Parathyroid adenoma (tissue), 2 donors: ENCODE results near the gene BAD.

Experiments
- H2AFZ ChIP-seq: fragments of 300-600 bp; sonication (generic); one replicate; pipeline ENCODE4 v1.7.0; 2017; ENCODE audit warnings: antibody characterized with exemption, mild to moderate bottlenecking
- H3K27ac ChIP-seq: fragments of 300-600 bp; sonication (generic); one replicate; pipeline ENCODE4 v1.7.0; 2017
- H3K27me3 ChIP-seq: fragments of 300-600 bp; sonication (generic); one replicate; pipeline ENCODE4 v1.7.0; 2017; ENCODE audit warnings: low read length; ENCODE audit not compliant: control insufficient read depth, insufficient read depth
- H3K36me3 ChIP-seq: fragments of 300-600 bp; sonication (generic); one replicate; pipeline ENCODE4 v1.7.0; 2017; ENCODE audit warnings: low read length; ENCODE audit not compliant: control insufficient read depth, insufficient read depth
- H3K4me1 ChIP-seq: fragments of 300-600 bp; sonication (generic); one replicate; pipeline ENCODE4 v1.7.0; 2017; ENCODE audit warnings: control low read depth
- H3K4me2 ChIP-seq: fragments of 300-600 bp; sonication (generic); one replicate; pipeline ENCODE4 v1.7.0; 2017; ENCODE audit warnings: low read length
- H3K4me3 ChIP-seq: fragments of 300-600 bp; sonication (generic); one replicate; pipeline ENCODE4 v1.7.0; 2017; ENCODE audit warnings: low read depth, low read length
- H3K79me2 ChIP-seq: fragments of 300-600 bp; sonication (generic); one replicate; pipeline ENCODE4 v1.7.0; 2017; ENCODE audit warnings: control low read depth
- H3K9ac ChIP-seq: fragments of 300-600 bp; sonication (generic); one replicate; pipeline ENCODE4 v1.7.0; 2017; ENCODE audit warnings: mild to moderate bottlenecking
- H3K9me3 ChIP-seq: fragments of 300-600 bp; sonication (generic); one replicate; pipeline ENCODE4 v1.7.0; 2017; ENCODE audit warnings: low read length; ENCODE audit not compliant: control insufficient read depth
- CTCF ChIP-seq: fragments of 300-600 bp; sonication (generic); IDR thresholded peaks from one replicate; pipeline ENCODE4 v1.7.0; 2017; ENCODE audit warnings: antibody characterized with exemption, mild to moderate bottlenecking
- donor health status: primary hyperparathyroidism.

BAD gene

GRCh38 chr11:64253481-64253880, 31.0 kb downstream of the BAD start:
- no peak overlapping the region for H3K27ac ChIP-seq

GRCh38 chr11:64253043-64253442, 31.4 kb downstream of the BAD start:
- no peak overlapping the region for H3K9ac ChIP-seq
- H2AFZ ChIP-seq = no peak overlapping the region
- TF ChIP-seq CTCF = no peak

More at GRCh38 chr11:64253481-64253880, 31.0 kb downstream of the BAD start:
- no peak for TF ChIP-seq CTCF
- Histone ChIP-seq H3K4me1 (peaks cover 23% of the 10 kb centered on the region), H3K4me3 (no peak overlapping the region), H3K79me2 (no peaks in the 10 kb centered on the region), H2AFZ (no peak overlapping the region), H3K36me3 (no peaks in the 10 kb centered on the region), H3K9me3 (no peaks in the 10 kb centered on the region), H3K4me2 (no peak overlapping the region), H3K27me3 (no peaks in the 10 kb centered on the region), H3K9ac (no peak overlapping the region)

GRCh38 chr11:64252003-64252872, 32.2 kb downstream of the BAD start:
- Histone ChIP-seq H3K27me3 (no peaks in the 10 kb centered on the region), H3K4me3 (peak overlapping the region; percentile 59), H3K9me3 (no peaks in the 10 kb centered on the region), H3K27ac (peak overlapping the region; percentile 27), H3K4me2 (peak overlapping the region; percentile 89), H3K79me2 (no peaks in the 10 kb centered on the region), H2AFZ (no peak overlapping the region), H3K4me1 (peaks cover 23% of the 10 kb centered on the region), H3K9ac (peak overlapping the region; percentile 5), H3K36me3 (no peaks in the 10 kb centered on the region)
- TF ChIP-seq CTCF = peak; percentile 22

More at GRCh38 chr11:64253043-64253442, 31.4 kb downstream of the BAD start:
- Histone ChIP-seq H3K4me1 (peaks cover 23% of the 10 kb centered on the region), H3K36me3 (no peaks in the 10 kb centered on the region), H3K27ac (no peak overlapping the region), H3K79me2 (no peaks in the 10 kb centered on the region), H3K27me3 (no peaks in the 10 kb centered on the region), H3K4me2 (no peak overlapping the region), H3K9me3 (no peaks in the 10 kb centered on the region), H3K4me3 (no peak overlapping the region)

- Histone ChIP-seq H3K4me2 (peak overlapping the region; percentile 89), H3K4me1 (peaks cover 23% of the 10 kb centered on the region), H2AFZ (no peak overlapping the region), H3K9ac (no peak overlapping the region), H3K27me3 (no peaks in the 10 kb centered on the region), H3K79me2 (no peaks in the 10 kb centered on the region), H3K9me3 (no peaks in the 10 kb centered on the region), H3K4me3 (peak overlapping the region; percentile 59), H3K36me3 (no peaks in the 10 kb centered on the region), H3K27ac (peak overlapping the region; percentile 9)
- TF ChIP-seq CTCF = no peak
Observed at GRCh38 chr11:64251753-64252002, 32.8 kb downstream of the BAD start.
